B cell (primary cell): ENCODE data around the gene SCMH1. TPM values are rescaled to one million over a fixed set of nuclear protein-coding genes. Genes with fewer than 3 reads are reported as not detected.

Experiments used
- ATAC-seq: fragments of 200-7000 bp; cut with Tn5 transposase; one replicate; pipeline ENCODE4 v1.10.0; 2021; ENCODE audit warnings: low read depth, mild to moderate bottlenecking, moderate number of reproducible peaks, moderate library complexity
- CTCF ChIA-PET: fragments of 350-600 bp; sonication (Branson Sonifier 250); formaldehyde crosslinking; loops from one replicate; lab custom pipeline; 2021; ENCODE audit warnings: antibody characterized with exemption, inconsistent platforms; lab: Charles Lee
- POLR2A ChIA-PET: fragments of 350-600 bp; sonication (Branson Sonifier 250); formaldehyde crosslinking; loops from one replicate; lab custom pipeline; 2021; ENCODE audit warnings: antibody characterized with exemption; lab: Charles Lee
- DNase-seq: peaks from one replicate; pipeline ENCODE4 v3.0.0; 2013
- H2AFZ ChIP-seq: 2 replicates; pipeline ENCODE4 v1.6.1; 2012; ENCODE audit warnings: mild to moderate bottlenecking, low read depth, low read length; ENCODE audit not compliant: insufficient read depth, poor library complexity, severe bottlenecking
- H3K27ac ChIP-seq, 2 donors: 1 replicate in 1 of 2; 2 replicates in 1 of 2; pipeline ENCODE4 v1.5.1; 2012 to 2013; ENCODE audit warnings: low read length in 2 of 2, mild to moderate bottlenecking in 2 of 2, moderate library complexity in 1 of 2
- H3K27me3 ChIP-seq, 4 experiments: fragments of 200-600 bp in 1 of 4; sonication (generic) in 1 of 4; replicated peaks in 1 of 4; 1 replicate in 2 of 4; 2 replicates in 2 of 4; pipeline versions ENCODE4 v1.6.1 to v1.7.0; 2013 to 2016; ENCODE audit warnings: low read length in 3 of 4, mild to moderate bottlenecking in 2 of 4, mixed read lengths in 1 of 4, moderate library complexity in 1 of 4; ENCODE audit not compliant: insufficient read depth in 4 of 4, control insufficient read depth in 3 of 4; ENCODE audit errors: control extremely low read depth in 1 of 4
- H3K36me3 ChIP-seq, 2 experiments: replicated peaks in 1 of 2; 1 replicate in 1 of 2; 2 replicates in 1 of 2; pipeline versions ENCODE4 v1.6.1 to v1.7.1; 2013; ENCODE audit warnings: low read length in 1 of 2; ENCODE audit not compliant: insufficient read depth in 2 of 2, control insufficient read depth in 1 of 2; ENCODE audit errors: control extremely low read depth in 1 of 2, extremely low read depth in 1 of 2
- H3K4me1 ChIP-seq, 2 donors: fragments of 200-600 bp in 1 of 2; sonication (generic) in 1 of 2; 1 replicate in 1 of 2; 2 replicates in 1 of 2; pipeline versions ENCODE4 v1.5.1 to v1.6.1; 2013 to 2017; ENCODE audit warnings: low read length in 2 of 2; ENCODE audit not compliant: control insufficient read depth in 2 of 2, insufficient read depth in 2 of 2
- H3K4me2 ChIP-seq: replicated peaks from 2 replicates; pipeline ENCODE3; 2012; ENCODE audit warnings: mild to moderate bottlenecking, low read depth, low read length; ENCODE audit not compliant: poor library complexity, severe bottlenecking
- H3K4me3 ChIP-seq, 5 experiments: fragments of 200-600 bp in 1 of 5; sonication (generic) in 1 of 5; 1 replicate in 3 of 5; 2 replicates in 2 of 5; pipeline versions ENCODE4 v1.5.1 to v1.7.0; 2011 to 2016; ENCODE audit warnings: low read length in 4 of 5, mild to moderate bottlenecking in 4 of 5, low read depth in 2 of 5, control low read depth in 1 of 5, moderate library complexity in 1 of 5; ENCODE audit not compliant: insufficient read depth in 1 of 5; ENCODE audit errors: control extremely low read depth in 1 of 5, extremely low read depth in 1 of 5
- H3K79me2 ChIP-seq: fragments of 200-600 bp; sonication (generic); one replicate; pipeline ENCODE4 v1.6.0; 2016; ENCODE audit warnings: low read length; ENCODE audit not compliant: control insufficient read depth, insufficient read depth
- H3K9ac ChIP-seq: fragments of 200-600 bp; sonication (generic); 2 replicates; pipeline ENCODE4 v1.6.1; 2017; ENCODE audit warnings: mild to moderate bottlenecking, low read length, moderate library complexity
- H3K9me3 ChIP-seq, 3 donors: one replicate each; pipeline versions ENCODE4 v1.6.1 to v1.7.1; 2013; ENCODE audit warnings: low read length in 2 of 3; ENCODE audit not compliant: control insufficient read depth in 2 of 3, insufficient read depth in 1 of 3; ENCODE audit errors: control extremely low read depth in 1 of 3
- H4K20me1 ChIP-seq: 2 replicates; pipeline ENCODE4 v1.6.0; 2012; ENCODE audit warnings: mild to moderate bottlenecking, low read length; ENCODE audit not compliant: insufficient read depth, control insufficient read depth, poor library complexity, severe bottlenecking
- H3K27ac Mint-ChIP-seq: one replicate; pipeline ENCODE4 v1.8.0; 2021; ENCODE audit warnings: mixed read lengths
- H3K27me3 Mint-ChIP-seq: one replicate; pipeline ENCODE4 v1.8.0; 2021; ENCODE audit warnings: mixed read lengths
- H3K4me1 Mint-ChIP-seq: one replicate; pipeline ENCODE4 v1.8.0; 2021; ENCODE audit warnings: mixed read lengths
- H3K4me3 Mint-ChIP-seq: one replicate; pipeline ENCODE4 v1.8.0; 2021; ENCODE audit warnings: mixed read lengths
- H3K9me3 Mint-ChIP-seq: one replicate; pipeline ENCODE4 v1.8.0; 2022; ENCODE audit warnings: mixed read lengths; ENCODE audit not compliant: insufficient read depth
- EZH2 ChIP-seq: IDR thresholded peaks from 2 replicates; pipeline ENCODE4 v1.6.1; 2012; ENCODE audit warnings: borderline replicate concordance, low read depth, mild to moderate bottlenecking, moderate library complexity, low read length; ENCODE audit not compliant: insufficient read depth, poor library complexity, severe bottlenecking
- WGBS: methylation state at CpG from one replicate; pipeline ENCODE4 v1.1.5; 2013; ENCODE audit warnings: missing lambda C conversion rate; ENCODE audit not compliant: insufficient coverage; 5-methylcytosine and 5-hydroxymethylcytosine counted together
- intact Hi-C: fragments of 100-400 bp; cut with micrococcal nuclease; formaldehyde crosslinking; loops from one replicate; pipeline ENCODE4 v1.10.0; 2022
- polyA plus RNA-seq: library from polyadenylated mRNA; depleted of rRNA; stranded (reverse); fragments of >200 nt; gene quantifications from 2 replicates; pipeline ENCODE4 v1.2.3, GENCODE V29; 2012
- total RNA-seq, 2 donors: library from RNA; stranded (reverse); fragments of 120-200 nt in 1 of 2; gene quantifications; 1 replicate in 1 of 2; 2 replicates in 1 of 2; pipeline versions ENCODE4 v1.2.3 to v1.2.4, GENCODE V29; 2013 to 2022
- TF ChIP-seq, protein P1 (sequence below): fragments of 200-600 bp; IDR thresholded peaks from one replicate; pipeline ENCODE4 v1.8.0; 2022; ENCODE audit warnings: antibody characterized with exemption, mild to moderate bottlenecking

SCMH1 gene
- total and polyA plus RNA-seq, 2 donors (not counting 1 experiment from before 2014, with no cell fraction given) = 29.4 to 33.3 TPM

DNA sequence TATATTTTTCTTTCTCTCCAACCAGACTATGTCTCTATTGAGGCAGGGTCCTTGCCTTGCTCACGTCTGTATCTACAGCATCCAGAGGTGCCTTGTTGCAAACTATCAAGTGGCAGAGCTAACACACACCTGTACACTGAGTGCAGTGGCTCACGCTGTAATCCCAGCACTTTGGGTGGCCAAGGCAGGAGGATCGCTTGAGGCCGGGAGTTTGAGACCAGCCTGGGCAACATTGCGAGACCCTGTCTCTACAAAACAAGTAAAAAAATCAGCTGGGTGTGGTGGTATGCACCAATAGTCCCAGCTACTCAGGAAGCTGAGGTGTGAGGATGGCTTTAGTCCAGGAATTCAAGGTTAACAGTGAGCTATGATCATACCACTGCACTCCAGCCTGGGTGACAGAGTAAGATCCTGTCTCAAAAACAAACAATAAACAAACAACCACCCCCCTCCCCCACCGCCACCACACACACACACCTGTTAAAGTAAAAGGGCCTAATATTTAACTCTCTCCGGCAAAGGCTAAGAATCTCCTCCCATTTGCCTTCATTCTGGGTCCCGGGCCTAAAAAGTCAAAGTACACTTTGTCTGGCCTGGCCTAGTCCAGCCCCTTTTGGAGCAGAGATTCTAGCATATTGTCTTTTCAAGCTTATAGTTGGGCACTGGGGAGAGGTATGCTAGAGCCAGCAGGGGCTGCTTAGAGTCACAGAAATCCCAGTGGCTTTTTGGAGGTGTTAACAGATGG, 211.1 kb downstream of the SCMH1 start:
- Mint-ChIP-seq H3K4me3 (no peak overlapping the region), H3K27me3 (no peaks in the 10 kb centered on the region), H3K4me1 (peaks cover 7% of the 10 kb centered on the region), H3K27ac (no peak overlapping the region), H3K9me3 (no peaks in the 10 kb centered on the region)
- DNase-seq = no peak
- peaks cover under 1 to 28% of the 10 kb centered on the region in 2 experiments for H3K36me3 ChIP-seq
- no peaks in the 10 kb centered on the region for H3K79me2 ChIP-seq
- H3K9ac ChIP-seq = no peak overlapping the region
- 100% methylated on average over 3 of the region's 8 CpGs for WGBS
- TF ChIP-seq, protein P1, sequence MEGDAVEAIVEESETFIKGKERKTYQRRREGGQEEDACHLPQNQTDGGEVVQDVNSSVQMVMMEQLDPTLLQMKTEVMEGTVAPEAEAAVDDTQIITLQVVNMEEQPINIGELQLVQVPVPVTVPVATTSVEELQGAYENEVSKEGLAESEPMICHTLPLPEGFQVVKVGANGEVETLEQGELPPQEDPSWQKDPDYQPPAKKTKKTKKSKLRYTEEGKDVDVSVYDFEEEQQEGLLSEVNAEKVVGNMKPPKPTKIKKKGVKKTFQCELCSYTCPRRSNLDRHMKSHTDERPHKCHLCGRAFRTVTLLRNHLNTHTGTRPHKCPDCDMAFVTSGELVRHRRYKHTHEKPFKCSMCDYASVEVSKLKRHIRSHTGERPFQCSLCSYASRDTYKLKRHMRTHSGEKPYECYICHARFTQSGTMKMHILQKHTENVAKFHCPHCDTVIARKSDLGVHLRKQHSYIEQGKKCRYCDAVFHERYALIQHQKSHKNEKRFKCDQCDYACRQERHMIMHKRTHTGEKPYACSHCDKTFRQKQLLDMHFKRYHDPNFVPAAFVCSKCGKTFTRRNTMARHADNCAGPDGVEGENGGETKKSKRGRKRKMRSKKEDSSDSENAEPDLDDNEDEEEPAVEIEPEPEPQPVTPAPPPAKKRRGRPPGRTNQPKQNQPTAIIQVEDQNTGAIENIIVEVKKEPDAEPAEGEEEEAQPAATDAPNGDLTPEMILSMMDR = no peak
- TF ChIP-seq EZH2 = no peak
- no peak overlapping the region for H2AFZ ChIP-seq
- no peak overlapping the region for H3K27ac ChIP-seq
- no peak overlapping the region for H3K4me3 ChIP-seq
- intact Hi-C loops = no loop called here
- no peak overlapping the region for H3K4me2 ChIP-seq
- peaks cover 7 to 16% of the 10 kb centered on the region in 2 donors for H3K4me1 ChIP-seq
- no peaks in the 10 kb centered on the region for H4K20me1 ChIP-seq
- CTCF ChIA-PET = no interaction called here
- no peak for ATAC-seq
- H3K9me3 ChIP-seq = no peaks in the 10 kb centered on the region
- H3K27me3 ChIP-seq = no peaks in the 10 kb centered on the region
- POLR2A ChIA-PET = no interaction called here

DNA sequence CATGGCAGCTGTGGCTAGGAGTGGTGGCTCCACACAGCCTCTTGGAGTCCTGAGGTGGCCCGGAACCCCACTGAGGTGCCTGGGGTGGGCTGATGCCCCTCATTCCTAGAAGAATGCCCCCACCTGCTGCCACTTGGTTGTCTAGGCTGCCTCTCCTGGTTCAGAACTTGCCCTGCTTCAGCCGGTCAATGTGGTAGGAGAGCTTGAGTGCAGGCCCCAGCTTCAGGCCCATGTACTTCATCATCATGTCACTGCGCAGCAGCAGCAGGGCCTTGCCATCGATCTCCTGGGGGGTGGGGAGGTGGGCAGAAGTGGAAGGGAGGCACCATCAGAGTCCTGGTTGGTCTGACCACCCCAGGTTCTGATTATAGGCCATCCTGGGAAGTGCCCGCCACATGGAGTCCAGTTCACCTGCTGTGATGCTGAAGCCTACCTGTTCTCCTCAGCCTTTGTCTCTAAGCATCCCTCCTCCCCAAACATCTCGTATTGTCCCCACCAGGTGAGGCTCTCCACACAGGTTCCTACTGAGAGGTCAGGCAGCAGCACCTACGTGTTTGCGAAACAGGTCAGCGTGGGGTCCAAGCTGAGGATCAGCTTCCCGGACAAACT, 214.0 kb downstream of the SCMH1 start:
- H3K4me3 ChIP-seq = no peak overlapping the region
- no peak overlapping the region for H3K27ac ChIP-seq
- peaks cover 1 to 23% of the 10 kb centered on the region in 2 experiments for H3K36me3 ChIP-seq
- Mint-ChIP-seq H3K4me1 (peaks cover 19% of the 10 kb centered on the region), H3K27me3 (no peaks in the 10 kb centered on the region), H3K4me3 (no peak overlapping the region), H3K27ac (no peak overlapping the region), H3K9me3 (no peaks in the 10 kb centered on the region)
- TF ChIP-seq, protein P1 = no peak
- TF ChIP-seq EZH2 = no peak
- intact Hi-C loops = no loop called here
- ChIA-PET CTCF (no interaction called here), POLR2A (no interaction called here)
- WGBS = 98% methylated on average over 9 of the region's 10 CpGs
- no peak overlapping the region for H3K4me2 ChIP-seq
- no peak overlapping the region for H2AFZ ChIP-seq
- ATAC-seq (no peak), DNase-seq (no peak)
- no peaks in the 10 kb centered on the region for H3K79me2 ChIP-seq
- H3K4me1 ChIP-seq = peaks cover 16 to 28% of the 10 kb centered on the region in 2 donors
- no peaks in the 10 kb centered on the region for H3K27me3 ChIP-seq
- peaks cover 0 to 7% (median 0%) of the 10 kb centered on the region in 3 donors for H3K9me3 ChIP-seq
- H3K9ac ChIP-seq = no peak overlapping the region
- no peaks in the 10 kb centered on the region for H4K20me1 ChIP-seq
